Endothelial cell of hepatic sinusoid (primary cell): ENCODE measurements around the gene CCDC50.

ENCODE experiments used
- in situ Hi-C: cut with HindIII; loops from 2 replicates; pipeline ENCODE4 v1.10.0; 2017; ENCODE audit warnings: low sequenced_read_pairs

The CCDC50 gene

DNA sequence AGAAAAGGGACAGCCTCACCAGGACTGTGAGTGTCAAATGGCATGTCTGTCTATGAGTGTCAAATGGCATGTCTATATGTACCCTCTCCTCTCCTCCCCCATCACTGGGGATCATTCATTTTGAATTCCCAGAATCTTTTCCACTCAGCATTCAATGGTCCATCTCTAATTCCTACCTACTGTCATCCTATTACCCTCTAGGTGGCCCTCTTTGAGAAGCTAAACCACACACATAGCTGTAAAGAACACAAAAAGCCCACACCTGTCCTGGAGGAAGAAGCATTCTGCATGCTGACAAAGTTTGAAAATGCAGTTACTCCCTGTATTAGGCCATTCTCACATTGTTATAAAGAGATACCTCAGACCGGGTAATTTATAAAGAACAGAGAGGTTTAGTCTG is 85.5 kb downstream of the CCDC50 start:
- in situ Hi-C loops = loop anchor here (25.0 kb wide), 1 partner anchor 1023 kb away; no protein-coding TSS in a partner anchor

DNA sequence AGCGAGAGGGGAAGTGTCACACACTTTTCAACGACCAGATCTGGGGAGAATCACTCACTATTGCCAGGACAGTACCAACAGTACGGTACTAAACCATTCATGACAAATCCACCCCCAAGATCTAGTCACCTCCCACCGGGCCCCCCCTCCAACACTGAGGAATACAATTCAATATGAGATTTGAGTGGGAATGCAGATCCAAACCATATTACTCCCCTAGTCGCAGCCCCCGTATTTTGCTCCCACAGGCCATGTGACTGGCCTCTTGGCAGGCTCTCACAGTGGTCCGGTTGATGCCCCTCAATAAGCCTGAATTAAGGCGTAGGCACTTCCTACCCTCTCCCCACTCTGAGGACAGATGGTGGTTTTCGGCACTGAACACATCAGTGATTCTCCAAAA is 86.4 kb downstream of the CCDC50 start:
- in situ Hi-C loops = loop anchor here (25.0 kb wide), 1 partner anchor 1022 kb away; no protein-coding TSS in a partner anchor

DNA sequence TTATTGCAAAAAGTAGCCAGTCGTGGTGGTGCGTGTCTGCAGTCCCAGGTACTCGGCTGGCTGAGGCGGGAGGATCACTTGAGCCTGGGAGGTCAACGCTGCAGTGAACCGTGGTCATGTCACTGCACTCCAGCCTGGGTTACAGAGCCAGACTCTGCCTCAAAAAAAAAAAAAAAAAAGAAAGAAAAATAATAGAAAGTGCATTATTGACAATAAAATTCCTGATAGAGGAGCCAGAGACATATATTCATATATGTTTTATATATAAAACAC is 88.2 kb downstream of the CCDC50 start:
- in situ Hi-C loops = loop anchor here (25.0 kb wide), 1 partner anchor 1020 kb away; no protein-coding TSS in a partner anchor

DNA sequence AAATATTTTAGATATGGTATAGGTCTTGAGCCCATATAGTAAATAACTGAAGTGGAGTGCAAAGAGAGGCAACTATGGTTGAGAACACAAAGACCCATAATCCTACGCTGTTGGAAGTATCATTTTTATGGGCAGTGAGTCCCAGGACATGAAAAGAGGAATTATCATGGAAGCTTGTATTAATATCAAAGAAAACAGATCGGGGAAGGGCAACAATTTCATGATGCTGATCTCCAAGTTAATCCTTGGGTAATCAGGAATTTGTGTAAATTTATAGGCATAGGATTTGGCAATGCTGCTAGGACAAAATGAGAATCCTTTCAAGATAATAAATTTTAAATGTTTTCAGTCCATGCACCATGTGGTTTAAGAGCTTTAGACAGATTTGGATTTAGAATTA is 91.6 kb downstream of the CCDC50 start:
- in situ Hi-C loops = loop anchor here (25.0 kb wide), 1 partner anchor 1017 kb away; no protein-coding TSS in a partner anchor

DNA sequence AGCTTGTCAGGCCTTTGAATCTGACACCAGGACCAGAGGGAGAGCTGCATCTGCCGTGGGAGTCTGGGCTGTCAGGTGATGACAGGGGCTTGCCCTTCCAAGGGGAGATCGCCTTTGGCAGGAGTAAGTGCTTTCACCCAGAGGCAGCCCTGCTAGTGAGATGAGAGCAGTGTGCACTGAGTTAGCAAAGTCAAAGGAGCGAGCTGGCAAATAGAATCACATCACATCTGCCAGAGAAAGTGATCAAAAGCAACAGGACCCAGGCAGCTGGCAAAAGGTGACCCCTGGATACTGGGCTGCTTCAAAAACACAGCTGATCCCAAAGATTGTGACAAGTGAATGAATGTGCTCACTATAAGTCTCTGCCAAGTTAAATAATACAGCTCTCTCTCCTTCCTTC is 95.7 kb downstream of the CCDC50 start:
- in situ Hi-C loops = loop anchor here (25.0 kb wide), 1 partner anchor 1012 kb away; no protein-coding TSS in a partner anchor

DNA sequence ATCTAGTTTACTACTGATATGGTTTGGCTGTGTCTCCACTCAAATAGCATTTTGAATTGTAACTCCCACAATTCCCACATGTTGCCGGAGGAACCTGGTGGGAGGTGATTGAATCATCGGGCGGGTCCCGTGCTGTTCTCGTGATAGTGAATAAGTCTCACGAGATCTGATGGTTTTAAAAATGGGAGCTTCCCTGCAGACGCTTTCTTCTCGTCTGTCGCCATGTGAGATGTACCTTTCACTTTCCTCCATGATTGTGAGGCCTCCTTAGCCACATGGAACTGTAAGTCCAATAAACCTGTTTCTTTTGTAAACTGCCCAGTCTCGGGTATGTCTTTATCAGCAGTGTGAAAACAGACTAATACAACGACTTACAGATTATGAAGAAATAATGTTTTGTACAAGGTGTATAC is 96.1 kb downstream of the CCDC50 start:
- in situ Hi-C loops = no loop called here

DNA sequence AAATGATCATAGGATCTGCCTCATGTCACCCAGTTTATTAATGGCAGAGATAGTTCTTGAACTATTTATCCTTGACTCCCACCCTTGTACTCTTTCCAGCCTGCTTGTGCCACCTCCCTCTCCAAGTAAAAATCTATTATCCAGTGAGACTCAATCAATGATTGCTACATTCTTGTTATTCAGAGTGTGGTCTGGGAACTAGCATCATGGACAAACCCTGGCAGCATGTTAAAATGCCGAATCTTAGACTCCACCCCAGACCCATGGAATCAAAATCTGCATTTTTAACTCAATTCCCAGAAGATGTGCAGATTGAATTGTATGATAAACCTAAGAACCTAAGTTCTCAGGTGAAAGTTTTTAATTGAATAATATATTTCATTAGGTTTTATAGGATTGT is 97.1 kb downstream of the CCDC50 start:
- in situ Hi-C loops = no loop called here

DNA sequence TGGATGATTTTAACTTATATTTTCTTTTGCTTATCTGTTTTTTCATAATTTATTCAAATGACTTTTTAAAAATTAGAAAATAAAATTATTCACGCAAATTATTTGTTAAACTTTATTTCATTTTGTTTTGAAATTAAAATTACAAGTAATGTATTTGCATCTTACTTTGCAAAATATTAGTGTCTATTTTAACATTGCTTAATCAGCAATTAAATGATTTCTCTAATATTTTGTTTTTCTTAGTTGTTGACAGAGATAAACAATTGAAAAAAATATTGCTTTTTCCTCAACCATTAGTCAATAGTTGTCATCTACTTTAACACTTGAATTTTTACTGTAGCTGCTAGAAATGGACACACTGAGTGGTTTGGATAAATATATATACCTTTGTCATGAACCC is 99.0 kb downstream of the CCDC50 start:
- in situ Hi-C loops = no loop called here

DNA sequence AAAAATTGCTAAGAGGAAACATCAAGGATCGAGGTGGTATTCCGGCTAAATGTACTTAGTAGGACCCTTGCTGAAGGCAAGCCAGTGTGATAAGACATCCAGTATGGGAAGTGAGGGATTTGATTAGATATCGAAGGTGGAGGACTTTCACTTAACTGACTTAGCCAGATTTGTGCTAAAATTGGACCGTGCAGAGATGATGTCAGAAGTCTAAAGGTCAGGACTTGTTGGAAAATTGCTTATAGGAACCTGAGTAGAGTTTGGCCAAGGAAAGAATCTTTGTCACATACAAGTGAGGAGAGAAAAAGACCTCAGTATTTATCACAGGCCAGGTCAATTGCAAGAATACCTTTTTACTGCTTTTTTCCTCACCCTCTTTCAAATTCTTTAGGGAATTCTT is 100.9 kb downstream of the CCDC50 start:
- in situ Hi-C loops = no loop called here

DNA sequence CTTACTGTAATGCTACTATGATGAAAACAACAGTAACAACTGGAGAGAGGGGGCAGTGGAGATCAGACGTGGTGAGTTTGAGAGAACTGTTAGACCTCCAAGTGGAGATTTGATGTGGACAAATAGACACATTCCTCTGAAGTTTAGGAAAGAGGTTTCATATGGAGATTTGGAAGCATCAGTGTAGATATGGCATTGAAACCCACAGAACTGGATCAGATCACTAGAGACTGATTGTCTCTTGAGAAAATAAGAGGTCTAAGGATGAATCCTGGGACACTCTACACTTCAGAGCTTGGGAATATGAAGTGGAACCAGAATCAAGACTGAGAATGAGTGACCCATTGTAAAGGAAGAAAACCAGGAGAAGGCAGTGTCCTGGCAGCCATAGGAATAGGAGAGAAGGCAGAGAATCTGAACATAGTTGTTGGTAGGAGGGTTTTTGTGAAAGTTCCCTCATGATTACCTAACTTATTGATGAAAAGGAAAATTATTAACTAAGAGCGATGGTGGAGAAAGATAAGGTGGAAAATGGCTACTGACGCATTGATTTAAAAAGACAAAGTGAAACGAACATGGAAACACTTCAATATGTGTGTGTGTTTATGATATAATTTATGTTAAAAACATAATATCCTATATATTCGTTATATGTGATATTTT is 102.1 kb downstream of the CCDC50 start:
- in situ Hi-C loops = no loop called here

DNA sequence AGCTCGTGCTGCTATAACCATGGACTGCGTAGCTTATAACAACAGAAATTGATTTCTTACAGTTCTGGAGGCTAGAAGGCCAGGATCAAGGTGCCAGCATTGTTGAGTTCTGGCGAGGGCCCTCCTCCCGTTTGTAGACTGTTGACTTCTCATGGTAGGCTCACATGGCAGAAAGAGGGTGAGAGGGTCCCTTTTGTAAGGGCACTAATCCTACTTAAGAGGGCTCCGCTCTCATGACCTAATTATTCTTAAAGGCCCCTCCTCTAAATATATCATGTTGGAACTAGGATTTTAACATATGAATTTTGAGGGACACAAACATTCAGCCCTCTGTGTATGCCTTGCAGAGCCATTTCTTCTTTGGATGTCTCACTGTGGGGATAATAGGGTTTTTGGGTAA is 103.0 kb downstream of the CCDC50 start:
- in situ Hi-C loops = no loop called here

DNA sequence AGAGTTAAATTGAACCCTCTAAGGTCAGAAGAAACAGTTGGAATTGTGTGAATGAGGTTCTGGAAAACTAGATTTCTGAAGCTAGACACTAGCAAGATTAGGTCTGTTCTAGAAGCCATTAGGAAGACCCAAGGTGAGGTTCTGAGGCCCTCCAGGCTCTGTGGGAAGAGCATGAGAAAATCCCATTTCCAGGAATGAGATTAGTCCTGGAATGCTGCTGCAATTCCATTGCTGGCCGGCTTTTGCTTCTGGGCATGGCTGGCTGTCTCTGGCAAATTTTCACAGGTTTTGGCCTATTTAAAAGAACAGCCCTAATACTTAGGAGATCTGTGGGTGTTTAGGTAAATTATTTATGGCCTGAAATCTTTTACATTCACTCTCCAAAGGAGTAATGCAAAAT is 104.8 kb downstream of the CCDC50 start:
- in situ Hi-C loops = no loop called here

DNA sequence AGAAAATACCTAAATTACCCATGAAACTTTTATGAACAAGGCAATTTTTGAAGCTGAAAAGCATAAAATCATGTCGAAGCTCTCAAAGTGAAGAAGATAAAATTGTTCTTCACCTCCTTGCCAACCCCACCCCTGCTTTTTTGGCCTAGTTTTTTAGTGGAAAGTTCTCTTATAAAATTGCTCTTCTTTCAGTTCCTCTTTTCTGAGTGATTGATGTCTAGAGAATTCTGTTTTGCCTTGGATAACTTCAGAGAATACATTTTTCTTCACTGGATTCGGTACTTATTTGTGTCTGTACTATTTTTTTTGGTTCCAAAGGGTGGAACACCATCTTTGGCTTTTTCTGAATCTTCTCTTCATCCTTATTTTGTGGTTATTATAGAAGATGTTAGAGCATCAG is 106.8 kb downstream of the CCDC50 start:
- in situ Hi-C loops = no loop called here

DNA sequence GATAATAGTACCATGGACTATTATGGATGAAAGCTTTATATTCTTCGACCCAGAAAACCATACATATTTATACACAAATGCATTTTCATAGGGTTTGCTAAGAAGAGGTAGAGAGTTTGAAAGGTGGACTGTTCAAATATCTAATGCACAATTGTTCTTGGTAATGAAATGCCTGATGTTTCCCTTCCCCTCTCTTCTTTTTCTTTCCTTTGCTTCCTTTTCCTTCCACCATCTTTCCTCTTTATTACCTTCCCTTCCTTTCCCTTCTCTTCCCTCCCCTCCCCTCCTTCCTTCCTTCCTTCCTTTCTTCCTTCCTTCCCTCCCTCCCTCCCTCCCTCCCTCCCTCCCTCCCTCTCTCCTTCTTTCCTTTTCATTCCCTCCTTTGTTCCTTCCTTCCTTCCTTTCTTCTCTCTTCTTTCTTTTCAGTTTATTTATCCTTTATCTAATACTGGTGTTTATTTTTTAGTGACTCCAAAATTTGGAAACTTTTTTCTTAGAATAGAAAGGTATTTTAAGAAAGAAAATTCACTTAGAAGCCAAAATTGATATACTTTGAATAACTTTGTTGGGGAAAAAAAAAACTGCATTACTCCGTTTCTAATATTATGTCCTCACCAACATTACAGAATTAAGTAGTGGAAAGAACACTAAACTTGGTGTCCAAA is 109.1 kb downstream of the CCDC50 start:
- in situ Hi-C loops = no loop called here

DNA sequence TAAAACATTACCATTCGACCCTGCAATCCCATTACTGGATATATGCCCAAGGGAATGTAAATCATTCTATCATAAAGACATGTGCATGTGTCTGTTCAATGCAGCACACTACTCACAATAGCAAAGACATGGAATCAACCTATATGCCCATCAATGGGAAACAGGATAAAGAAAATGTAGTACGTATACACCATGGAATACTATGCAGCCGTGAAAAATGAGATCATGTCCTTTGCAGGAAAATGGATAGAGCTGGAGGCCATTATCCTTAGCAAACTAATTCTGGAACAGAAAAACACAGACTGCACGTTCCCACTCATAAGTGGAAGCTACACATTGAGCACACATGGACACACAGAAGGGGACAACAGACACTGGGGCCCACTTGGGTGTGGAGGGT is 111.3 kb downstream of the CCDC50 start:
- in situ Hi-C loops = no loop called here

DNA sequence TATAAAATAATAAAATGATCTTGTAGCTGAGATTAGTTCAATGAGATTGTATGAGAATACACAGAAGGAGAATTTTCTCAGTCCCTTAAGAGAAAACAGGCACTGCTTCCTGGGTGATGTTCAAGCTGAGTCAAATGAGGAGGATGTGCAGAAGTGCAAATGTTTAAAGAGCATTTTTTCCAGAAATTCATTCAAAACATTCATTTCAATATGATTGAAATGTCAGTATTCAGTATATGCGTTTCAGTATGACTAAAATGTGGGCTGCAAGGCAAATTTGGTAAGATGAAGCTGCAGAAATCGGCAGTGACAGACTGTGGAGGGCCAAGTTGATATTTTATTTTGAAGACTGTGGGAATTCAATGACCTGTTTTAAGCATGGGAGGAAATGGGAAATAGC is 112.5 kb downstream of the CCDC50 start:
- in situ Hi-C loops = no loop called here

DNA sequence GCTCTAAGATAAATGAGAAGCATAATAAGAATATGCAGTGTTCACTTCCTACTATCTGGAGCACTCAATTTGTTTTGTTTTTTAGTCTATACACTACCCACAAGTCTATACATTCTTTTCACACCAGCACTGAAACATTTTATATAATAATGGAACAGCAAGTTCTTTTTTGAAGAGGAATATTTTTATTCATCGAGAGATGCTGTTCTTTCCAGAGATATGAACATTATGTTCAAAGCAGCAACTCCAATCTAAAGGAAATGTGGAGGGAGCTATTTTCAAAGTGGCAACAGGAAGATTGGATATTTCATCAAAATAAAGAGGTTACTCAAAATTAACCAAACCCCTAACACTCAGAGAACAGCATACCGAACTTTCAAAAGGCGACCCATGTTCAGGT is 115.4 kb downstream of the CCDC50 start:
- in situ Hi-C loops = no loop called here
